Esophagus mucosa (tissue), 1 donor: ENCODE measurements around the gene ERC2. TPM values are rescaled to one million over a fixed set of nuclear protein-coding genes. Genes with fewer than 3 reads are reported as not detected.
A peak's percentile ranks its signal among the peaks of the same experiment; 100 is the strongest.
"Not testable (repeated sequence)": the region's sequence is repeated elsewhere in the genome, so short reads cannot be mapped to it uniquely, and the experiment has no call there.

Source experiments
- ATAC-seq: fragments of 200-7000 bp; cut with Tn5 transposase; one replicate; pipeline ENCODE4 v1.9.1; 2020
- total RNA-seq: library from RNA; stranded (reverse); gene quantifications from one replicate; pipeline ENCODE4 v1.2.4, GENCODE V29; 2023
- donor health status: DM: yes; HTN: yes; CAD: no.

Gene ERC2
- total RNA-seq, 1 donor from 2014 or later: 0.48 TPM

DNA sequence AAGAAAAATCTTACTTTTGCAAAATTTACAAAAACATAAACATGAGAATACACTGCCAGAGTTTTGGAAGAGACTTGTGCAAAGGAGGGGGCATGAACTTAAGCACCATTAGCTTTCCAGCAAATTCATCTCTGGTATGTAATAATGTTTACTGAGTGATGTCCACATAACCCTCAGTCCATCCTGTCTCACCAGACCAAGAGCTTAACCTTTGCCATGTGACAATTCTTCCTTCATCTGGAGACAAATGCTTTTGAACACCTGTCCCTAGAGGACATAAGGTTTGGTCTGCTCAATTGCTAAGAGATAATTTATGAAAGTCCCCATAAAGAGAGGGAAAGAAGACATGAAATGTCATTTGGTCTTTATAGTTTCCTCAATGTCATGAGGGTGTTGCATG, 412.3 kb downstream of the ERC2 start:
- no peak for ATAC-seq

DNA sequence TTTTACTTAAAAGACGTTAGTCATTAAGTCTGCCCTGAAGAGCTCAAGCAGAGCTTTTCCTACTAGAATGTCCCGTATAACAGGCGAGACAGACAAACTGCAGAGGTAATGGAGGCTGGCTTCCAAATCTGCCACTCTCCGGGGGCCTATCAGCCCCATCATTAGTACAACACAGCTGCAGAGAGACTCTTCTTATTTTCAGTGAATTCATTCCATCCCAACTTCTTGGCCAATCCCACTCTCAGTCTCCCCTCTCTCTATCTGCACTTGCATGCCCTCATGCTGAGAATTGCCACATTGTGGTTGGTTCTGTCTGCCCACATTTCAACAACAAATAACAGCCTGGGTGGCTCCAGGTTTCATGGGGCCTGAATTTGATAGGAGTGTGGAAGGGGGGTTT, 412.7 kb downstream of the ERC2 start:
- no peak for ATAC-seq

DNA sequence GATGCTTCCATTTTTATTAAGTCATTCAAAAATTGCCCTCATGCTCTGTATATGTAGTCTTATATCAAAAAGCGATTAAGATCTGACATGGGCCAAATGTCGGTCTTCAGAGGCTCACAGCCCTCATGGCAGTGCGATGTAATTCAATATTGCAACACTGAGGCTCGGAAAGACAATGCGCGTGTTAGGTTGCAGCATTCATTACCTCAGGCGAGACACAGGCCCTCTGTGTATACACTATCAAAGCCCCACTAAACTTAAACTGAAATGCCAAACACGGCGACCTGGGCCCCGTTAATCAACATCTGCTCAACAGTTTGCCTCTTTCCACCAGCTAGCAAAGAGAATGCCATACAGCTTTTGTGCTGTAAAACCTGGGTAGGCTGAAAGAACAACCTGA, 413.4 kb downstream of the ERC2 start:
- no peak for ATAC-seq

DNA sequence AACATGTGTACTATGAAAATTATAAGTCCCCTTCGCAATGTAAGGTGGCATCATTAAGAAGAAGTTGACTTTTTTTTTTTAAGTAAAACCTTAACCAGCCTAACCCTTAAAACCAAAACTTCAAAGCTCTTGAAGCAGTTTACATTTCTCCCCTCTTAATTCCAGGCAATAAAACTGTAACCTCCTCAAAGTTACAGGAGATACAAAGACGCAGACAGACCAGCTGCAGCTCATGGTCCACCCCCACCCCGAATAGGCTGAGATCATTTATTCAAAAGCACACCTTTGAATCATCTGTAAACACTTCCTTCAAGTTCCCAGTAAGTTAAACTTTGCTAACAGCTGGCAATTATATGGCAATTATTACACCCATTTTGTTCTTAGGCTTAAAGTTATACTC, 414.5 kb downstream of the ERC2 start:
- no peak for ATAC-seq

DNA sequence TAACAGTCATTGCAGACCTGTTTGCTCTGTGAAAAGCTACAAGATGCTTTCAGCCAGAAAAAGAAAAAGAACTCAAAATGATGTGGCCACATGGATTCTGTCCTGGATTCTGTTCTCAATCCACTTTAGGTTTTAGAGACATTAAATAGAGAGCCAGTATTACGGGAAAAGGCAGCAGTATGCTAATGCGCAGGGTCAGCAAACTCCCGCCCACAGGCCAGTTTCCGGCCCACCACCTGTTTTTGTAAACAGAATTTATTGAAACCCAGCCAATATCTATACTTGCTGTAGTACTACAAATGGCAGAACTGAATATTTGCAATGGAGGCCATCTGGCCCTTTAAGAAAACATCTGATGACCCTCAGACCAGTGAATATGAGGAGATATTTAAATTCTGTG, 416.1 kb downstream of the ERC2 start:
- no peak for ATAC-seq

DNA sequence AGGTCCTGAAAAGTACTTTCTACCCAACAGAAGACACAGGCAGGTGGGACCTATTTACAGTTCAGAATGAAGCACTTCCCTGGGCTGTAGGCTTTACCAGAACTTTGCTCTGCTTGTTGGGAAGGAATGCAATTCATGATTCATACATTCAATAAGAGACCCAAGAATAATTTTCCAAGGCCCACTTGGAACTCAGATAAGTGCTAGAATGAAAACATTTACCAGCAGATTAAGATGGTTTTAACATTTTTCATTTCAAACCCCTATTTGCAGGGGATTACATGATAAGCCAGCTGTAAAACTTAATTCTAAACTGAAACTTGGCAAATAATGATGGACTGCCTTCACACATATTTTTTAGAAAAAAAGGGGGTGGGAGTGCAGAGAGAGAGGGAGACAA, 417.2 kb downstream of the ERC2 start:
- ATAC-seq: no peak

DNA sequence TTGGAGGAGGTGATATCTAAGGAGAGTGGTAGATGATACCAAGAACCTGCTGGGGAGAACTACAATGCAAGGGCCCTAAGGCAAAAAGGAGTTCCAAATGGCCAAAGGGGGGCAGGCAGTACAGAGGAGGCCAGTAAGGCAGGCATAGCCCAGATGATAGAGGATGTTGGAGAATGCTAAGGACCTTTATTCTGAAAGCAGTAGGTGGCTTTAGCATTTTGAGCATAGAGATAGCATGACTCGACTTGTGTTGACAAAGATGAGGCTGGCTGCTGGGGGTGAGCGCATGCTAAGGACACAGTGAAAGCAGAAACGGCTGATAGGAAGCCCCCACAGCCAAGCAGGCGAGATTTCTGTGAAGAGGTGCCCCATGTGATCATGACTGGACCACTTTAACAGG, 419.3 kb downstream of the ERC2 start:
- no peak for ATAC-seq

DNA sequence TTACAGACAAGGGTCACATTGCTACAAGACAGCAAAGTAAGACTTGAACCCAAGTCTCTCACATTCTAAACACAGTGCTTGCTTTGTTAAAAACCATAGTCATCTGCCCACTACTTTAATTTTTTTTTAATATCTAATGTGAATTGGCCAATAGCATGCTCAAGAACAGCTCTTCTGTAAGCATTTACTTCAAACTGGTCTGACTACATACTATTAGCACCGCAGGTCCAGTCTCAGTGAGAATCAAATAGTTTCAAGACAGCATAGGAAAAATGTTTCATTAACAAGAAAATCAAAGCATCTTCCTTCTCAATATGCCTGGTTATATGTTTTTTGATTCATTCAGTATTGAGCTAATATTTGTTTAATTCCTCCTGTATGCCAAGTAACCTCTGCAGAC, 419.9 kb downstream of the ERC2 start:
- ATAC-seq: peak; percentile 23

DNA sequence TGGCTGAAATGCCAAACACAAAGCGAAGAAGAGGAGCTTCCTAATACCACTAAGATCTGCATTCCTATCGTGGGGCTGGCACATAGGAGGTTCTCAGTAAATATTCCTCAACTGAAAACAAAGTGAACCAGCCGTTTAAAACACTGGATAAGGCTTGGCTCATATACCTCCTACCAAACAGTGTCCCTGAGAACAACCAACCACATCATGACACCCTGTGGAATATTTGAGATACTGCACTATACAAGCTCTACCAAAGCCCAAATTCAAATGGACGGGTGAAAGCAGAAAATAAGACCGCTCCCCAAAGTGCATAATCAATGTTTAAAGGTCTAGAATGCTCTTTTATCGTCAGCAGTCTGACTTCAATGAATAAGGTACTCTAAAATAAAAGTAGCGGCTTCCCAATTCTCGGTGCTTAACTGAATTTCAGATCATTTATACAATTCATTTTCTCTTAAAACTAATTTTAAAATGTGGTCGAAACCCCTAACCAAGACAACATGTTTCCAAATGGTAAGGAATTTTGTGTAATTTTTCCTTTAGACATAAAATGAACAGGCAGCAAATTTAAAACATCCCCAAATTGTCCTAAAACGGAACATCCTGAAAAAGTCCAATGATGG, 425.8 kb downstream of the ERC2 start:
- ATAC-seq: peak; percentile 86

DNA sequence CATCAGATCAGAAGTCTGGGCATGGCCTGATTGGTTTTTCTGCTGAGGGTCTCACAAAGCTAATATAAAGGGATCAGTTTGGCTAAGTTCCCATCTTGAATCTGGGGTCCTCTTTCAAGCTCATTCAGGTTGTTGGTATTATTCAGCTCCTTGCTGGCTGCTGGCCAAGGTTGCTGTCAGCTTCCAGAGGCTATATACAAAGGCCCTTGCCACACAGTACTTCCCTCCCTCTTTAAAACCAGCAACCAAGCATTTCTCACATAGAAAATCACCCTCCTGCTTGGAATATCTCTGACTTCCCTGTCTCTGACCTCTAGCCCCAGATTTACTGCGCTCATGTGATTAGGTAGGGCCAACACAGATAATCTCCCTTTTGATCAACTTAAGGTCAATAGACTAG, 442.9 kb downstream of the ERC2 start:
- ATAC-seq: no peak

DNA sequence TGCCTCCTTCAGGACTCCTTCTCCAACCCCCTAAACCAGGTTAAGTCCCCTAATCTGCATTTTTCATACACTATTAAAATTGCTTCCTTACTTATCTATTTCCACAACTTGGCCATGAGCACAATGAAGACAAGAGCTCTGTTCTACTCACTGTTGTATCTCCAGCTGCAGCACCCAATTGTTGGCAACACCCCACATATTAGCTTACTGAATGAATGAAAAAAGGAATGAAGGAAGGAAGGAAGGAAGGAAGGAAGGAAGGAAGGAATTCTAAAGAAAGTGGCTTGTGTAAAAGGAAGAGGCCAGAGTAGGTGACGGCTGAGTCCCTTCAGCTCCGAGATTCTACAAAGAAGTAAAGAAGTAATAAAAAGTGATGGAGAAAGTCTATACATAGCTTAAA, 444.7 kb downstream of the ERC2 start:
- ATAC-seq: no peak

DNA sequence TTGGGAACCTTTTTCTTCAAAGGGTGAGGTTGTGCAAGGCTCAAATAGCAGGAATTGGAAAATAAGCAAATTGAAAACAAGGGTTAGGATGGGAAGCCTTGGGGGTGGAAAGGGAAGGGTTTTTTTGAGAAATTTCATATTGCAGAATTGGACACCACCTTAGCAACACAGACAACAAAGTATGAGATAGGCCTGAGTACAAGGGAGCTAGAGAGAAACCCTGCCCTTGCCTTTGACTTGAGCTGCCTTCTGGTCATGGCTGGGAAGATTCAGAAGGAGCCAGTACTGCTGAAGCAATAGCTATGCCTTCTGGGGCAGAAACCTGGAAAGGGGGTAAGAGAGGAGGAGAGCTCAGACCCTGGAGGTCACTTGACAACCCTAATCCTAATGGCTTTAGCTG, 445.6 kb downstream of the ERC2 start:
- ATAC-seq: no peak

DNA sequence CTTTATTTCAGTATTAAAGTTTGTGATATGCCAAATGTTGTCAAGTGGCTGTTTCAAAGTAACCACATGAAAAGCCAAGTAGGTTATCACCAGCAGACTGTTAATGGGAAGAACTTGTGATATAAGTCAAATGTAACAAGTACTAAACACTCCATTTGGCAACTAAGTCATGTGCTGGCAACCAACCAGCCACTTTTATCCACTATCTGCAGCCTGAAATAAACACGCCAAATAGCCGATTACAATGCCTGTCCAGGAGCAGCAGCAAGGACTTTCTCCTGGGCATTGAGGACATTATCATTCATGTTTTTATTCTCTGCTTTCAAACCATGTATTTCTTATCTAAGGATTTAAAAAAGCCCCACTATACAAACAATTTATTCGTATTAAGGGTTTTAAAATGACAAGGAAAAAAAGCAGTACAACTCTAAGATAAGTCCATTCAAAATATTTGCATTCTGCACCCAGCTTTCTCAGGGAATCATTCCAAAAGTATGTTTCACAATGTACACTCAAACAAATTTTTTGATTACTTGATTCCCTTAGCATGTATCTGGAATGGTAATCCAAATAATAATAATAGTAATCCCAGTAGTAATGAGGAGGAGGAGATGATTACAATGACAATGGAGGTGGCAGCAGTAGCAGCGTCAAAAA, 448.6 kb downstream of the ERC2 start:
- no peak for ATAC-seq

DNA sequence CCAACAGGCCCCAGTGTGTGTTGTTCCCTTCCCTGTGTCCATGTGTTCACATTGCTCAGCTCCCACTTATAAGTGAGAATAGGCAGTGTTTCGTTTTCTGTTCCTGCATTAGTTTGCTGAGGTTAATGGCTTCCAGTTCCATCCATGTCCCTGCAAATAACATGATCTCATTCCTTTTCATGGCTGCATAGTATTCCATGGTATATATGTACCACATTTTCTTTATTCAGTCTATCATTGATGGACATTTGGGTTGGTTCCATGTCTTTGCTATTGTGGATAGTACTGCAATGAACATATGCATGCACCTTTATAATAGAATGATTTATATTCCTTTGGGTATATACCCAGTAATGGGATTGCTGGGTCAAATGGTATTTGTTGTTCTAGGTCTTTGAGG, 452.9 kb downstream of the ERC2 start:
- not testable (repeated sequence) for ATAC-seq

DNA sequence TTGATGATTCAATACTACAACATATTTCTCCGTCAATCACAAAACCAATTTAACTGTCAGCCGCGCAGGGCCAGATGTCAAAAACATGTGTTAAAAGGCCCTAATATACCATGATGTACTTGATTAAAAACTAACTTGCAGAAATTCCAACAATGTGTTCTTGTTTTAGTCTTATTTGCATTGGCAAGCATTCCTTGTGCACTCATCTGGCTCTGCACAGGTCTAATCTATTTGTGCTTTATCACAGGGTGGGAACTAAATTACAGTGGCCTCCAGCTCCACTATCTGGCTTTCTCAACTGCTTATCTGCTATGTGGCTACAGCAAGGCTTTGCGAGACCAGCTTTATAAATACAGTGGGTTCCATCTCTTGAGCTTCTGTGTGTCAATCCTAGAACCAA, 455.5 kb downstream of the ERC2 start:
- no peak for ATAC-seq

DNA sequence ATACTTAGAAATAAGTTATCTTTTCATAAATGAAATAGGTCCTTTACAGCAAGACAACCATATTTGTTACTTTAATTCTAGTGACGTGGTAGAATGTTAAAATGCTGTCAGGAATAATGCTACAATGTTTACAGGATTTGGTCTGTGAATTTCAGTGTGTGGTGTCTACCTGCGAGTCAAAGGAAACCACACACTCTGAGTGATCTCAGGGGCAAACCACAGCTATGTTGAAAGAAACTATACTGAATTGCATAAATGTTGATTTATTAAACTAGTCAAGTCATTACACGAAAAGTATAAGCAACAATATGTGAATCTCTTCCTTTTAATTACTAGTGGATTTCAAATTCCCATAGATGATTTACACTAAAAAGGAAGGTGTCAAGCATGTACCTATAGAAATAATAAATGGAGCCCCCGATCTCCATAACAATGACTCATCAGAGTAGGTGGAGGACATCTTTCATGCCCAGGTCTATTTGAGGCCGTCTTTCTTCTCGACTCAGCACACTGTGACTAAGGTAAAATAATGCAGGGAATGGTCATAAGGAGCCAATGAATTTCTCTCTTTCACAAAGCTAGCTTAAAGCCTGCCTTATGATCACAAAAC, 463.0 kb downstream of the ERC2 start:
- peak; percentile 89 for ATAC-seq

DNA sequence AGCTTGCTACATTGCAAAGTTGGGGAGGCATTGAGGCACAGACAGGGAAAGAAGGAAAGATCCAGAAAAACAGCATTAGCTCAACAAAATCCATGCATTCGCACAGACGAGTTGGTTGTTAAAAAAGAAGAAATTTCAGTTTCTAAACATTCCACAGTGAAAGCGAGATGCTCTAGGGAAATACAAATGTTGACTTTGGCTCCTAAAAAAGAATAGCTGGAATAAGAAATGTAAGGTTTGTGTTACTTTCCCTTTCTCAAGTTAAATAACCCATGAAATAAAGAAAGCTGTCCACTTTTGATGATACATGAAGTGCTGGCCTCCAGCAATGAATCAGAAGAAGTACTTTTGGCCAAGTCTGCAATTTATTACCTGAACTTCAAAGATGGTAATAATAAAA, 465.1 kb downstream of the ERC2 start:
- no peak for ATAC-seq

DNA sequence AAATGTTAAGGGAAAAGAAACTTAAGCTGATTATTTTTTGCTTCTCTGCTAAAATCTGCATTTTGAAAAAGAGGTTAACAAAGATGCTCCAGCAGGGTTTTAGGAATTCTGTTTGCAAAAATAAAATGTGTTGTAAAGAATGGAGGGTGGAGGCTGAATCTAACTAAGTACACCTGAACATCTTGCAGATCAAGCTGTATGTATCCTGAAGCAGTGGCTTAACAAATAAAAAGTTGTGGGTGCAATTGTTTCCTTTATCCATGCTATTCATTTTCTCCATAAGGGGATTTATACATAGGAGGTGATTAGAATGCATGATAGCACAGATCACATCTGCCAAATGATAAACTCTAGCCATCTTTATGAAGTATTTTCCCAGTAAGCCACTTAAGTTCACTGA, 466.3 kb downstream of the ERC2 start:
- no peak for ATAC-seq

DNA sequence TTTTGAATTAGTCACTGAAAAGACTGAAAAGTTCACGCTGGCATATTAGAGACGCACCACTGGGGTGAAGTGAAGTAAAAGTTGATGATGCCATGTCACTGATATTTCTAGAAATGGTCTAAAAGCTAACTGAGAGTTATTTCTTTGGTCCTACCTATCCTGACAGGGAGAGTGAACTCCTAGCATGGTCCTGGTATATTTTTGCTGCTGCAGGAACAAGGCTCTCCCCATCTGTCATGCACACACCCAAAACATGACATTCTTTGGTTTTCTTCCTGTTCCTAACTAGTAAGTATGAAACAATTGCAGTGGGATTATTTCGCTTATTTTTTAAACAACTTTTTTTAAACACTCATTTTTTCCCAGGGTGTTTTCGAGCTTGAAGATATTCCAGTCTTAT, 466.7 kb downstream of the ERC2 start:
- no peak for ATAC-seq

DNA sequence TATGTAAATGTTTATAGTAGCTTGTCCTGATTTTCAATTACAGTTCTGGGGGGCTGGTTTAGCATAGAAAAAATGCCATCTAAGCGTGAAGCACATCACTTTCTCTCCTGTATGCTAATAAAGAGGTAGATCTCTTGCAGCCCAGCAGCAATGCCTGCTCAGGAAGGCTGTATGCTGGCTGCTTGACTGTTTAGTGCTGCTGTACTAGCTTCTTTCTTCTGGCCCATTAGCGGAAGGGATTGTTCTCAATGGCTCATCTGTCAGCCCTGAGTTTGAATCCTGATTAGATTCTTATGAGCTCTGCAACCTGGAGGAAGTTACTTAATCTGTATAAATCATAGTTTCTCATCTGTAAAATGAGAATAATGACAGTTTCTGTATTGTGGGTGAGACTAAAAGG, 478.9 kb downstream of the ERC2 start:
- ATAC-seq: no peak

DNA sequence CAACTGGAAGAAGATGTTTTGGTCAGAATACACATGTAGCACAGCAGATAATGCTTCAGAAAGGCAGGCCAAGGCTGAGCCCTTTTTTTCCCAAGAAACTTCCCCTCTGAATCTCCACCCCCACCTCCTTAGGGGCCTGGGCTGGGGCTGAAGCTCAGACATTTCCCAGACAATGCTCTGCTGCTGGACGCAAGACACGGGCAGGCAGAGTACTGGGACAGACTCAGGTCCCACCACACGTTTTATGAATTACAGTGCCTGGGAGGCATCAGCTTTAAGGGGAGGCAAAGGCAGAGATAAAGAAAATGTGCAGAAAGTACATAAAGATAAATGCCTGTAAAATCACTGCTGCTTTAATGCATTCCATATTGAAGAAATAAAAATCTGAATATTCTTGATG, 479.4 kb downstream of the ERC2 start:
- no peak for ATAC-seq

DNA sequence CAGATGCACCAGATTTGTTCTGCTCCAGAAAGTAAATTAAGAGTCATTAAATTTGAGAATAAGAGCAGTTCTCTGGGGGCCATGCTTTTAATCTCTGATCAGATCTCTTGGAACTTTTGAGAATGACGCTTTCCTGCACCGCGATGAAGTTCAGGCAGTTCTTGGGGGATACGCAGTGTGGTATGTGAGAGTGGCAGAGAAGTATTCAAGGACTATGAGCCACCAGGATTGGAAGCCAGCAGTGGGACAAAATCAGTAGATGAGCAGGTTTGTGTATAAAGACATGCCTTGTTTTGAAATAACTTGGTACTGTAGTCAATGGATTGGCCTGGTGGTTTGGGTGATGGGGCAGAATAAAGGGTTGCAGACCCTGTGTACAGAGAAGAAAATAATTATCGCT, 483.6 kb downstream of the ERC2 start:
- no peak for ATAC-seq

DNA sequence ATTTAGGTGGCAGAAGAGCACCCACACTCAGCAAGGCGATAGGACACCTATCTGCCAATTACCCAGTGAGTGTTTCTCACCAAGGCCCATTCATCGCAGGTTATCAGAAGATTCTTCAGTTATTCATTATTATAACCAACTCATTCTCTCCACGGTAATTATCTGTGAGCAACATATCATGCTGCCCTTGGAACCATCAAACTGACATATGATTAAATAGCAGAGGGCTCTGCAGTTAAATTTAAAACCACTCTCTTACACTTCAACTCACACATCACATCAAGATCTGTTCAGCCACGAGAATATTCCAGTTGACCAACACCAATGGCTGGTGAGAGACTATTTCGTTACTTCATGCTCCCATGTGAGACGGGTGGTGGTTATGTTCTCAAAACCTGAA, 489.3 kb downstream of the ERC2 start:
- ATAC-seq: no peak

DNA sequence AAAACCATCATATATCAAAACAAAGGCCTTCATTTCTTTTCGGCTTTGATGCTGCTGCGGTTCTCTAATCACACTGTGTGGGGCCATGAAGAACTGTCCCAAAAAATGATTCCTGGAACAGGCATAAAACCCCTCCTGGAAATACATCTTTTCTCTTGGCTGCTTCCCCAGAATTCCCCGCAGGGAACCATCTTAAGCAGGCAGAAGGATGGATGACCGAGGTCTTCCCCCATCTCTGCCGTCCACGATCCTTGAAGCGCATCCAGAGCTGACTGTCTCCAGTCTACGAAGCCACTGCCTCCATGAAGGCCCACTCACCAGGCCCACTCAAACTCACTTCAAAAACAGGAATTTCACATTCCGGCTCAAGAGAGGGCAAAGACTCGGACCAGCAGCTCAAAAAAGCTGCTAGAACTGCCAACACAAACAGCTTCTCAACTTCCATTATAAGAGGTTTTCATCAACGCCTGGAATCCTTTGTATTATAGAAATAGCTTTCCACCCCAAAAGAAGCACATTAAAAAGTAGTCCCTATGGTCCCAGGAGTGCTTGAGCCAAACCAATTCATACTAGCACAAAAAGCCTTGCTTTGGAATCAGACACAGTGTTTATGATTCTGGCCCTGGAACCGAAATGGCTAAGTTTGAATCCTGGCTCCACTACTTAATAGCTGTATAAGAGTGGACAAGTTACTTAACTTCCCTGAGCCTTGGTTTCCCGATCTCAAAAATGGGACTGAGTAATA, 493.7 kb downstream of the ERC2 start:
- ATAC-seq: no peak
